Measurements from ENCODE around the gene TMEM140.
"Not testable (repeated sequence)": the region's sequence is repeated elsewhere in the genome, so short reads cannot be mapped to it uniquely, and the experiment has no call there.

DNA sequence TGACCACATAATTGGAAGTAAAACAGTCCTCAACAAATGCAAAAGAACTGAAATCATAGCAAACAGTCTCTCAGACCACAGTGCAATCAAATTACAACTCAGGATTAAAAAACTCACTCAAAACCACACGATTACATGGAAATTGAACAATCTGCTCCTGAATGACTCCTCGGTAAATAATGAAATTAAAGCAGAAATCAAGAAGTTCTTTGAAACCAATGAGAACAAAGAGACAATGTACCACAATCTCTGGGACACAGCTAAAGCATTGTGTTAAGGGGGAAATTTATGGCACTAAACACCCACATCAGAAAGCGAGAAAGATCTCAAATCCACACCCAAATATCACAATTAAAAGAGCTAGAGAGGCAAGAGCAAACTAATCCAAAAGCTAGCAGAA lies 23.2 kb upstream of the TMEM140 start:
- TF ChIP-seq, protein P1, sequence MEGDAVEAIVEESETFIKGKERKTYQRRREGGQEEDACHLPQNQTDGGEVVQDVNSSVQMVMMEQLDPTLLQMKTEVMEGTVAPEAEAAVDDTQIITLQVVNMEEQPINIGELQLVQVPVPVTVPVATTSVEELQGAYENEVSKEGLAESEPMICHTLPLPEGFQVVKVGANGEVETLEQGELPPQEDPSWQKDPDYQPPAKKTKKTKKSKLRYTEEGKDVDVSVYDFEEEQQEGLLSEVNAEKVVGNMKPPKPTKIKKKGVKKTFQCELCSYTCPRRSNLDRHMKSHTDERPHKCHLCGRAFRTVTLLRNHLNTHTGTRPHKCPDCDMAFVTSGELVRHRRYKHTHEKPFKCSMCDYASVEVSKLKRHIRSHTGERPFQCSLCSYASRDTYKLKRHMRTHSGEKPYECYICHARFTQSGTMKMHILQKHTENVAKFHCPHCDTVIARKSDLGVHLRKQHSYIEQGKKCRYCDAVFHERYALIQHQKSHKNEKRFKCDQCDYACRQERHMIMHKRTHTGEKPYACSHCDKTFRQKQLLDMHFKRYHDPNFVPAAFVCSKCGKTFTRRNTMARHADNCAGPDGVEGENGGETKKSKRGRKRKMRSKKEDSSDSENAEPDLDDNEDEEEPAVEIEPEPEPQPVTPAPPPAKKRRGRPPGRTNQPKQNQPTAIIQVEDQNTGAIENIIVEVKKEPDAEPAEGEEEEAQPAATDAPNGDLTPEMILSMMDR (IDR thresholded peaks at IDR 0.05): not testable (repeated sequence)
- not testable (repeated sequence) for TF ChIP-seq POLR2AphosphoS5, POLR2A, EP300 (IDR thresholded peaks at IDR 0.05)

Data from suprapubic skin (tissue), 4 donors.